CD4-positive, alpha-beta T cell treated with Interleukin-4 for 1 hour (primary cell): ENCODE measurements around the gene MRPS6.

Experiments
- DNase-seq, 2 donors: peaks; one replicate each; pipeline ENCODE4 v3.0.0-alpha.2; 2020 to 2022

The MRPS6 gene

DNA sequence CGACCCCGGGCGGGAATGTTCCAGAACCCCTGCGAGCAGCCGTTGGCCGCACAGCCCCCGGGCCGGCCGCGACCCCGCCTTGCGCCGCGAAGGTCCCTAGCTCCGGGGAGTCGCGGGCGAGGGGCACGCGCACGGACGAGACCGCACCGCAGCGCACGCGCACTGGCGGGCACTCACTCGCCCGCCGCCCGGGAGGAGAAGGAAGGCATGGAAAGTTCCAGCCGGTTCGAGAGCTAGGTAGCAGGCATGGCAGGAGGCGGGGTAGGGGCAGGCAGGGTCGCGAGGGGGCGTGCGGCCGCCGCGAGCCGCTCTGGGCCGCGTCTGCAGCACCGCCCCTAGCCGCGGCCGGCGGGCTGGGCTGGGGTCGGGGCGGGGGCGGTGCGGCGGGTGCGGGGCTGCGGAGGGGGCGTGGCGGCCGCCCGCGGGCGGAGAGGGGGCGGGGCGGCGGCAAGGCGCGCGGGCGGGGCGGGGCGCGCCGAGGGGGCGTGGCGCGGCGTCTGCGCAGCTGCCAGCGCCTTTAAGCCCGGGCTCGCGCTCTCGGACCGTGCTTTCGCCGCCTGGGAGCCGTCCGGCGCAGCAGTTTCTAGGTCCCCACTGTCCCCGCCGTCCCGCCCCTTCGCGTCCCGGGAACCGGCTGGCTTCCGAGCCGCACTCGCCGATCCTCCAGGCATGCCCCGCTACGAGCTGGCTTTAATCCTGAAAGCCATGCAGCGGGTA, at the start of gene MRPS6, which contains the start of gene SLC5A3:
TSS of gene MRPS6 (plus strand) at position 547 of the 717 bp plus-strand sequence. CDS start at position 670, 123 bp downstream.
TSS of gene SLC5A3 (plus strand) at position 547 of the 717 bp plus-strand sequence. CDS start 21,621 bp downstream, outside the sequence.
- DNase-seq: peak; percentile 78 to 81

DNA sequence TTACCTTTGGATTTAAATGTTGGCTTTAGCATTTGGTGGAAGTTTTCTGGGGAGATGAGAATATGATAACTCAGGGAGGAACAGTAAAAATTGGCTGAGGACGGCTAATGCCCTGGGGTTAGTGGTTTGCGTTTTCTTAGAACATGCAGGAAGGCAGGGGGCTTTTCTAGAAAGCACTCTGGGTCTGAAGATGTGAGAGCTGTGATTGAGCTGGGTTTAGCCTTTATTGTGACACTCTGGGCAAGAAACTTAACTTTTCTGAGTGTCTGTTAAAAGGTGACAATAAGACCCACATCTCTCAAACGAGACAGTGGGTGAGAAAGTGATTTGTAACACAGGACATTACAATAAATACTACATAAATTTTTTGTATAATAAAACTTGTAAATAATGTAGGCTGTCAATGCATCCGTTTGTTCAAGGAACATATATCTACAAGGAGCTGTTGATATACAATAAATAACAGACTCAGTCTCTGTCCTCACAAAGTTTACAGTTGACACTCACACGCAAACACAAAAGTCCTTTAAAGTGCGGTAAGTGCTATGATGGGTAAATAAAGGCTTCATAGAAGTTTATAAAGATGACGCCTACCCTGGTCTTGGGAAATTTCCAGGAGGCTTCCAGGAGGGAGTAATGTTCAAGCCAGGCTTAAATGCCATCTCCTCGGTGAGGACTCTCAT, 49.5 kb upstream of the MRPS6 start:
- no peak for DNase-seq

DNA sequence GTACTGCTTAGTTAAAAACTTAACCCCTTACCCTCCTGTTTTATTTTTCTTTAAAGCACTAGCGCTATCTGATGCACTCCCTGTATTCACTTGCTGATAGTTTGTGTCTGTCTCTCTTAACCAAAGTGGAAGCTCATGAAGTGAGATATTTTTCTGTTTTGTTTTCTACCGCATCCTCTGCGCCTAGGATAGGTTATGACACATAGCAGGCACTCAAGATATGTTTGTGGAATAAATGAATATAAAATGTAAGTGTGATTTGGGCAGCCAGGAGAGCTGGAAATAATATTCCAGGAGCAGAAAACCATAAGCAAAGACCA, 49.0 kb upstream of the MRPS6 start:
- DNase-seq: no peak

DNA sequence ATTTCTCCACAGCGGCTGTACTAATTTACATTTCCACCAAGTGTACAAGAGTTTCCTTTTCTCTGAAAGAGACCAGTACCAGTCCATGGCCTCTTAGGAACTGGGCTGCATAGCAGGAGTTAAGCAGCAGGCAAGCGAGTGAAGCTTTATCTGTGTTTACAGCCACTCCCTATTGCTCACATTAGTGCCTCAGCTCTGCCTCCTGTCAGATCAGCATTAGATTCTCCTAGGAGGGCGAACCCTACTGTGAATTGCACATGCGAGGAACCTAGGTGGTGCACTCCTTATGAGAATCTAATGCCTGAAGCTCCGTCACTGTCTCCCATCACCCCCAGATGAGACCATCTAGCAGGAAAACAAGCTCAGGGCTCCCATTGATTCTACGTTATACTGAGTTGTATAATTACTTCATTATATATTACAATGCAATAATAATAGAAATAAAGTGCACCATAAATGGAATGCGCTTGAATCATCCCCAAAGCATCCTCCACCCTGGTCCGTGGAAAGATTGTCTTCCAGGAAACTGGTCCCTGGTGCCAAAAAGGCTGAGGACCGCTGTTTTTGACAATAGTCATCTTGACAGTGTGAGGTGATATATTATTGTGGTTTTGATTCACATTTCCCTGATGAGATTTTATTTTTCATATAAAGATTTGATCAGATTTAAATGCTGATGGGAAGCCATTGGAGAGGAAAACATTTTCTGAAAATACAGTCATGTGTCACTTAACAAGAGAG, 45.5 kb upstream of the MRPS6 start:
- DNase-seq: no peak

DNA sequence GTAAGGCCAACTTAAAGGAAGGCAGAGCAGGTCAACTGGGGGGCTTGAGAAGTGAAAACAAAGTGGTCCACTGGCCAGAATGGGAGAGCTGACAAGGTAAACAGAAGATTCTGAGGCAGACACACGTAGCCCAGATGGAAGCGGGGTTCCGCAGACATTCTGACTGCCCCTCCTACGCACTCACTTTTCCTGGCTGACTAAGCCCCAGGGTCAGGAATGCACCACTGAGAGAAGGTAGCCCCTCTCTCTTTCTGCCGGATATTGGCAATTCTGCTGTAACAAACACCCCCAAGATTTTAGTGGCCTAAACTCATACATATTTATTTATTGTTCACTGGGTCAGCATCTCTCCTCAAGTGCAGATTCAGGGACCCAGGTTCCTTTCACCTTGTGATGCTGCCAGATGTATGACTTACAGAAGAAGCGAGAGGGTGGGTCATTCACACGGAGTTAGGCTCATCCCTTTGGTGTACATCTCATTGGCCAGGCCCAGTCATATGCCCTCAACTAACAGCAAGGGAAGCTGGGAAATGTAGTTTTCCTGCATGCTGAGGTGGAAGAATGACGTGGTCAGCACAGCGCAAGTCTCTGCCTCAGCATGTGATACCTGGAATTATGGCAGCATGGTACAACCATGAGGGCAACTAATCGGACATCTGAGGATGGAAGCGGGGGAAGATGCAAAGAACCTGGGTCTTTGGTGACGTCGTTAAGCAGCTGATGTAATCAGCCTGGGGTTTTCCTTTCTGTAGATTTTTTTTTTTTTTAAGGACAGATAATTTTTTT, 43.4 kb upstream of the MRPS6 start:
- peak; percentile 68 to 72 for DNase-seq

DNA sequence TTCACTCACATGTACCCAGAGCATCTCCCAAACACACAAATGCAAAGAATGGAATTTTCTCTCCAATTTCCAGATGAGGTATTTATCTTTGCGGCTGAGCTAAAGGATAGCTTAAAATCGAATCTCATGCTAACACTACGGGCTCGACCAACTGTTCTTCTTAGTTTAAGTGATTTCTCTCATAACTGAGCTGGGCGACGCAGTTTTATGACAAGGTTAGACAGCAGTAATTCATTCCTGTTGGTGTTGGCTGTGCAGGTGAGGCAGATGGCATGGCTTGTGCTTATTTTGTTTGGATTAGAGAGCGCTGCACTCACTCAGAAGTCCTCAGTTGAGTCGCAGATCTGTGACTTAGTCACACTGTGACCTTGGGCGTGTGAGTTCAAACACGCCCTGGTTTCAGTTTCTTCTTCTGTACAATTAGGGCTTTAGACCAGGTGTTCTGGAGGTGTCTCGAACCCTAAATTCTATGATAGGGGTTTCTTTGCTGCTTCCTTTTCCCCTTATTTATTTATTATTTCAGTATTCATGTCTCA, 41.5 kb upstream of the MRPS6 start:
- DNase-seq: no peak

DNA sequence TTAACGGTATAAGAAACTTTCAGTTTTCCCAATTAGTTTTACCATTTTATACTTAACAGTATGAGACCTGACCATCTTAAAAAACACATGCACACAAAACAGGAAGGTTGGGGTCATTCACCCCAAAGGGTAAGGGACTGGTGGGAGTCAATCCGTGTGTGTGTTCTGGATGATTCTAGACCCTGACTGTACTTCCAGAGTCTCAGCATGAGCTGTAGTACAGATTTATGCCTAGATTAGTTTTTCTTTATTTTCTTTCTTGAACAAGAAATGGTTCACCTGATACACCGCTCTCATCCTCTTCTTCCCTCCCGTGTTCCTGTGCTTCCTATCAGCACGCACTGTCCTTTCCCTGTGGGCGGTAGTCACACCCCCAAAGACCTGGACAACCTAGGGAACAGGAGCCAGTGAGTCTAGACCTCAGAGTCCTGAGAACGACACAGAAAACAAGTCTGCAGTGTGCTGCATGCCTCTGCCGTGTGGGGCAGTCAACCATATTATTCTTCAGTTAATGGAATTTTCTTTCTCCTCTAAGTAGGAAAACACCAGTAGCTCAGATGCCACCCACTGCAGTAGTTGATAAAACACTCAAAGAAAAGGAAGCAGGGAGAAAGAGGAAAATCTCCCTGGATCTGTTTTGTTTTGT, 38.9 kb upstream of the MRPS6 start:
- no peak for DNase-seq

DNA sequence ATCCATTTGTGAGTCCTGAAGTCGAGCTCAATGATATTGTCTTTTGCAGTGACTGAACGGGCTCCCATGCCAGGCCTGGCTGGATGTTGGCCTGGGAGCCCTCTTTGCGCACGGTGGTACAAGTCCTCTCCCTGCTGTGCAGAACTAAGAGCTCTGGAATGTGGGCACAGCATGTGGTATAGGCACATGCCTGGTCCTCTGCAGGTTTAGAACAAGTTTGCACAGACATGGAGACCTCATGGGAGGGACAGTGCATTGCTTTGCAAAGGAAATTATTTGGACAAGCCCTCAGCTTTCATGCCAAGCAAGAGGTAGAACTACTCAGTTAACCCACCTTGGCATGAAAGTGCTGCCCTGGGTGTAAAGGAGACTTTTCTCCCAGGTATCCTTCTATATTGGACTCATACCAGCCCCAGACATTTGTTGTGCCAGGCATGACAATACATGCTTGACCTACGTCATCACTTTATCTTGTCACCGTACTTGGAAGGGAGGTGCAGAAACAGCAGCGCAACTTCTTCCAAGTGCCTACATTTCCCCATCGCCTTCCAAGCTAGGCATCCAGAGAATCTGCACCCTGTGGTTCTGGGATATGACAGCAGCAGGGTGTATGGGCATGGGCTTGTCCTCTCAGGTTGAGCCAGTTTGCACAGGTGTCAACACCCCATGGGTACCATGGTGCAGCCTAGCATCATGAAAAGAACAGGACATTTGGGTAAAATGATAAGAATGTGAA, 37.6 kb upstream of the MRPS6 start:
- DNase-seq: no peak

DNA sequence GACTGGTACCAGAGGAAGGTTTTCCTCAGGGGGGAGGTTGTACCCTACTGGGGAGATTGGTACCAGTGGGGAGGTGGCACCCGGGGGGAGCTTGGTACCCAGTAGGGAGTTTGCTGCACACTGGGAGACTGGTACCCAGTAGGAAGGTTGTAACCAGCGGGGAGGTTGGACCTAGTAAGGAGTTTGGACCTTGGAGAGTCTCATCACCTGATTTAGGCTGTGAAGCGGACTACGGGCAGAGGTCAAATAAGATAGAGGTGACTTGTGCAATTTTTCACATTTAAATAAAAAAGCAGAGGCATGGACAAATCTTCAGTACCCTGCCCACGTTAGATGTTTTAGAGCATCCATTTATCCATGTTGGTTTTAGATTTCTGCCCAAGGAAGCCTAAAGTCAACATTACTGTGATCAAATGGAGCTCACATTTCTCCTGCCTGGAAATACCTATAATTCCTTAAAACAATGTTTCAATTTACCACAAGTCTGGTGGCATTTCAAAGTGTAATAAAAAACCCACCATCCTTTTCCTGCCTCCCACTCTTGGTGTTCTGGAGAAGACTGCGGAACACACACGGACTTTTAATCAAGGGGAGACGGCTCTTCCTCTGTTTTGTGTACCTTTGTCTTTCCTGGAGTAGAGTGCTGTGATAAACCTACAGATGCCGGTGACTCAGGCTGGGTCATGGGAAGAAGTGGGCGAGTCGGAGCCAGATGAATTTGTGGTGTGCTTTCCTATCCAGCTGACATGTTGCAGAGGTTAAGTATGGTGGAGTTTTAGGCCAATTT, 36.2 kb upstream of the MRPS6 start:
- no peak for DNase-seq

DNA sequence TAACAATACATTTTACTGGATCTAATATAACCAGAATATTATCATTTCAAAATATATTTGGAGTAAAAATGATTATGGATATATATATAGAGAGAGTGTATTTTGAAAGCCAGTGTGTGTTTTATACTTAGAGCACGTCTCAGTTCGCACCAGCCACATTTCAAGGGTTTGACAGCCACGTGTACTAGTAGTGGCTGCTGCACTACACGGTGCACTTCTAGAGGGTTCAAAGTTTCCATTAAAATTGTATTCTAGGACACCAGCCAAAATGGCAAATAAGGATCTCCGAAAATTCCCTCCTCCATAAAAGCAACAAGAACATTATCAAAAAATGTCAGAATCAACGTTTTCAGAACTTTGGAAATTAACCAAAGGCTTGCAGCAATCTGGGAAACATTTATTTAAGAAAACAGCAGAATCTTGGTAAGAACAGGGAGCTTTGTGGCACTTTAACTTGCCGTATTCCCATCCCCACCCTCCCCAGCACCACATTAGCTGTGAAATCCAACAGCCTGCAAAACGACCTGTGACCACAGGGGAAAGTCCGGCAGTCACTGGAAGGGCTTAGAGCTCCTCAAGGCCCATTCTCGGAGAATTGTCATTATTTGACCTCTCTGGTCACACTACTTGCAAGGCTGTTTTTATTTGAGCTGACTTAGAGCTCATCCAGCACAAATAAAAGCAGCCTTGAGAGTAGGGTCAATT, 33.5 kb upstream of the MRPS6 start:
- no peak for DNase-seq

DNA sequence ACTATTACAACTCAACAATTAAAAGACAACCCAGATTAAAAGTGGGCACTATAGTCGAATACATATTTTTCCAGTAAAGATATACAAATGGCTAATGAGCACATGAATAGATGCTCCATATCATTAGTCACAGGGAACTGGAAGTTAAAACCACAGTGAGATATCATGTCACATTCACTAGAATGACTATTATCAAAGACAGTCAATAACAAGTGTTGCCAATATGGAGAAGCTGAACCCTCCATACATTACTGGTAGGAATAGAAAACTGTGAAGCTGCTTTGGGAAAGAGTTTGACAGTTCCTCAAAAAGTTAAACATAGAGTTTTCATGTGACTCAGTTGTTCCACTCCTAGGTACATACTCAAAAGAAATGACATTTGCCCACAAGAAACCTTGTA, 30.6 kb upstream of the MRPS6 start:
- no peak for DNase-seq

DNA sequence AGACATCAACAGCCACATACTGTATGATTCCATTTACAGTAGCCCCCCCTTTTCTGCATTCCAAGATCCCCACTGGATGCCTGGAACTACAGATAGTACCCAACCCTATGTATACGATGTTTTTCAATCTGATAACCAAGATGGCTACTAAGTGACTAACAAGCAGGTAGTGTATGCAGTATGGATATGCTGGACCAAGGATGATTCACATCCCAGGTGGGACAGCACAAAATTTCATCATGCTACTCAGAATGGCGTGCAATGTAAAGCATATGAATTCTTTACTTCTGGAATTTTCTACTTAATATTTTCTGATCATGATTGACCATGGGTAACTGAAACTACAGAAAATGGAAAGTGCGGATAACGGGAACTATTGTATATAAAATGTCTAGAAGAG, 30.0 kb upstream of the MRPS6 start:
- no peak for DNase-seq

DNA sequence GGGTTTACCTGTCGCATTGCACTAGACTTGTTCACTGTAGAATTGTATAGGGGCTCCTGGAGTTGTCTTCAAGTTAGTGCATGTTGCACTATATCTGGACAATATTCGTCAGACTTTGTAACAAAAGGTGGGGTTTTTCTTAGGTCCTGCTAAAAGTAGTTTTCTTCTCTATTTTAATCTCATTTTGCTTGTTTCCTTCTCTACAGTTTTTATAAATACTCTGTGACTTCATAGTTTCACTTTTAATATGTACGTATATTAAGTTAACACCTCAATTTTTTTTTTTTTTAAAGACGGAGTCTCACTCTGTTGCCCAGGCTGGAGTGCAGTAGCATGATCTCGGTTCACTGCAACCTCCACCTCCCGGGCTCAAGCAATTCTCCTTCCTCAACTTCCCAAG, 26.5 kb upstream of the MRPS6 start:
- peak in 1 of 2 donors; percentile 29 for DNase-seq

DNA sequence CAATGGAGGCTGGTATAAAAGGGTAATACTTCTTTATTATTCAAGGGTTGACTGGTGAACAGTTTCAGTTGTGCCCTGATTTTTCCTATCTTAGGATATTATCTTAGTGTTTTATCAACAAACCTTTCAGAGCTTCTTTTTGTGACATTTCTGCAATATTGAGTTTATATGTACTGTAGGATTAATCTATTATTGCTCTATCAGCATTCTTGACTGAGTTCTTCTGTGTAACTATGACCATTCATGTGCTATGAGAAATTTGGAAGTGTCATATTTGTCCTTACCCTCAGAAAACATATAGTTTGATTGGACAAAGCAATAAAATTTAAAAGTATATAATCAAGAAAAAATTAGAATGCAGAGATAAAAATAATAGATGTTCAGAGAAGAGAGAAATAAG, 25.5 kb upstream of the MRPS6 start:
- DNase-seq: no peak

DNA sequence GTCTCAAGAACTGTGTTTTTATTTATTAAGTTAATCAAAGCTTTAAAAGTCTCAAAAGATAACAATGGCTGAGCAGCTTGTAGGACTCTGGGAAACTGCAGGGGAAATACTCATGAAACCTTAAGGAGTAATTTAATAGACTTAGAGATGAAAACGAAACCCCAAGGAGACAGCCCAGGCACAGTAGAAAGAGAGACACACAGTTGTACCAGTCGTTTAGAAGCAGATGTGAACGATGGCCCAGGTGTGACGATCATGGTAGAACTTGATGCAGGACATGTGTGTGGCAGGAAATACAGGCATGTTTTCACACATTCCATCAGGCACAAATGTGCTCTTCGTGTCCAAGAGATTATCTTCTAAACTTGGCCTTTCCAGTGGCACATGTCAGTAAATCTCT, 21.2 kb upstream of the MRPS6 start:
- DNase-seq: no peak

DNA sequence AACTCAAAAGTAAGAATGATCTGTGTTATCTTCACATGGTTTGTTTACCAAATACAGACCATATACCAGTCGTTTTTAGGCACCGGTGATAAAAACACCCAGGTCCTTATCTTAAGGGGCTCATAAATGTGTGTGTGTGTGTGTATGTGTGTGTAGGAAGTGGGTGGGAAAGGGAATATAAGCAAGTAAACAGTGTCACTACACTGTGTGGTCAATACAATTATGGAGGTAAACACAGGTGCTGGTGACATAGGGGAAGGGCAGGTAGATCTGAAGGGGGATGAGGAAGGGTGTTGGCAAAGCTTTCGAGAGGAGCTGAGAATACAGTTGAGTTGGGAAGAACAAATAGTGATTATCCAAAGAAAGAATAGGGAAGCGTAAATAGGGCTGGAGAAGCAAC, 19.1 kb upstream of the MRPS6 start:
- DNase-seq: no peak

DNA sequence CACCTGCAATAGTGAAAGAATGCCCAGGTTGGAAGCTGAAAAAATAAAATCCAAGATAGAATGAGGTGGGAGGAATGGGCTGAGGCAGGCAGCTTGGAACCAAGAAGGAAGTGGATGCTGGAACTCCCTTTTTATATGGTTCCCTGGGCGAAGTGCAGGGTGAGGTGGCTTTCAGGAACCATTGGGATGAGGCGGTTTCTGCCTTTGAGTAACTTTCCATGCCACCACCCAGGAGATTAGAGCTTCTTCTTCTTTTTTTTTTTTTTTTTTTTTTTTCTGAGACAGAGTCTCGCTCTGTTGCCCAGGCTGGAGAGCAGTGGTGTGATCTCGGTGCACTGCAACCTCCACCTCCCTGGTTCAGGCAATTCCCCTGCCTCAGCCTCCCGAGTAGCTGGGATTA, 17.8 kb upstream of the MRPS6 start:
- no peak for DNase-seq

DNA sequence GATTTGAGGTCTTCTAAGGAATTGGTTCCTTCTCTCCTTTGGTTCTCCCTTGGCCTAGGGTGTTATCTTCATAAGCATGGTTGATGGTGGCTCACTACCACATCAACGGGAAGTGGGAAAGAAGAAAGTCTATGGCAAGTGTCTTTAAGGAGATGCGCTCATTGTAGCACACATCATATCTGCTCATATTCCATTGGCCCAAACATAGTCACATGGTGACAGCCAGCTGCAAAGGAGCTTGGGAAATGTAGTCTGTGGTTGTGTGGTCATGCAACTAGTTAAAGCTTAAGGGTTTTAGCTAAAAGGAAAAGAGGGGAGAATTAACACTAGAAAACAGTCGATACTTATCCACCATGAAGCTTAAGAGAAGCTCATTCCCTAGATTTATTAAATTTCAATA, 11.4 kb upstream of the MRPS6 start:
- no peak for DNase-seq

DNA sequence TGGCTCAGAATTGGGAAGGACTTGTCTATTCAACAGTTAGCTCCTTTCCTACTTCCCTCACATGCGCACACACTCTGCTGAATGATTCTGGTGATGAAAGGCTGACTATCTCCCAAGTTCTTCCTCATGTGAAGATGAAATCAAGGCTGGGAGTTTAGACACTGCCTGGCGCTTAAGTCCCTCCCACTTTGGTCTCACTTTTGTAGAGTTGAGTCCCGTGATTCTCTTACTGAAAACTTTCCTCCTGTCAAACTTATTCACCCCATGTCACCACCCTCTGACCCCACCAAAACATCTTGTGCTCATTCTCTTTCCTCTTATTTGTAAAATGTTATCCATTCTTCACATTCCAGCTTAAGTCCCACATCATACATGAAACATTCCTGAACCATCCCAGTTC, 8.4 kb upstream of the MRPS6 start:
- DNase-seq: no peak

DNA sequence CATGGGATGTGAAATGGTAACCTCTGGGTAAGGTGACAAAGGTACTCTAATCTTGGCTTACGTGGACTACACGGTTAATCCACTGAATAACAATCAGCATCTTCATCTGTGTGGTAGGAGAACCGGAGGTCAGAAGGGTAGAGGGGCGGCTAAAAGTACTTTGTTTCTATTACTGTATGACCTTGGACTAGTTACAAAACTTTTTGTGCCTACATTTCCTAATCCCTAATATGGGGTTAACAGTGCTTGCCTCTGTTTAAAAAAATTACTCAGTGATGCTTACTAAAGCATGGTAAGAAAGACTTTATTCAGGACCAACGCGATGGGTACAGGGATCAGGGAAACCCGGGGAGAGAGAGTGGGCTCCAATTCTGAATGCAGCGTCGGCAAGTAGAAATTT, 1.7 kb upstream of the MRPS6 start:
- no peak for DNase-seq
